HL-60/S4 treated with retinoic acid at 250 ng/mL for 4 days and 3 days (cell line): ENCODE measurements around the gene WIZ.

Experiments used
- in situ Hi-C: fragments of 300-500 bp; cut with MboI; formaldehyde crosslinking; loops from 2 replicates; pipeline ENCODE4 v1.7.0; 2022; ENCODE audit warnings: low sequenced_read_pairs

WIZ gene

DNA sequence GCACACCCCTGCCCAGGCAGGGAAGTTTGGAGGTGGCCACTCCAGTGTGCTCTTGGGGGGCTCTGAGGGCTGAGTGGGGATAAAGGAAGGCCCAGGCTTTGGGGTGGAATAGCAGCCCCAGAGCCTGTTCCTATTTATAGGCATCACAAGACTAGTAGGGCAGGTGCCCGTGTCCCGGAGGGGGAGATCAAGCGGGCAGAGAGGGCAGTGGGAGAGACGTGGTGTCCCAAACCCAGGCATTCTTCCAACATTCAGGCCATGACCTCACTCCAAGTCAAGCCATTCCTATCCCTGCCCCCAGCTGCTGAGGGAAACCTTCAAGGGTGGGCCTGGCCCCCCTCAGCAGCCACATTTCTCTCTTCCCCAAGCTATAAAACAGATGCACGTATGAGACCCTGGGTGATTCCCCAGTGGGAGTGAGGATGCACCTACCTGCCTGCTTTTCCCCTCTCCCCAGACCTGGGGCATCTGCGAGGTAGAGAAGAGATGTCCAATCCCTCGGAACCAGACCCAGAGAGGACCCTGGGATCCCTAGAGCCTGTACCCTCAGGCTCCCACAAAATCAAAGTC lies 3.9 kb downstream of the WIZ start:
- in situ Hi-C loops, result no loop called here

DNA sequence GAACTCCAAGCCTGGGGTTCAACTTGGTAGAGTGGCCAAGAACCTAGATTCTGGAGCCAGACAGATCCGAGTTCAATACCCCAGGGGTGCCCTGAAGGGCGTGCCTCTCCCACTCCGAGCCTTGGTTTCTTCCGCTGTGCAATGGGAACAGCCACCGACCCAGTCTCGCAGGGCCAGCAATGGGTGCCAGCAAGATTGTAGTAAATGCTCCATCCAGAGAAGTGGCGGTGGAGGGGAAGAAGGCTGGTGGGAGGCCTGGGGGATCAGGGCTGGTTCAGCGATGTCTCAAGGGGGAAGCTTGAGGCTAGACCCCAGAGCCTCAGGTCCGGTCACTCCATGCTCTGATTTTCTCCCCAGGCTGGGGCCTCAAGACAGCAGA lies 4.5 kb downstream of the WIZ start:
- in situ Hi-C loops, result no loop called here

DNA sequence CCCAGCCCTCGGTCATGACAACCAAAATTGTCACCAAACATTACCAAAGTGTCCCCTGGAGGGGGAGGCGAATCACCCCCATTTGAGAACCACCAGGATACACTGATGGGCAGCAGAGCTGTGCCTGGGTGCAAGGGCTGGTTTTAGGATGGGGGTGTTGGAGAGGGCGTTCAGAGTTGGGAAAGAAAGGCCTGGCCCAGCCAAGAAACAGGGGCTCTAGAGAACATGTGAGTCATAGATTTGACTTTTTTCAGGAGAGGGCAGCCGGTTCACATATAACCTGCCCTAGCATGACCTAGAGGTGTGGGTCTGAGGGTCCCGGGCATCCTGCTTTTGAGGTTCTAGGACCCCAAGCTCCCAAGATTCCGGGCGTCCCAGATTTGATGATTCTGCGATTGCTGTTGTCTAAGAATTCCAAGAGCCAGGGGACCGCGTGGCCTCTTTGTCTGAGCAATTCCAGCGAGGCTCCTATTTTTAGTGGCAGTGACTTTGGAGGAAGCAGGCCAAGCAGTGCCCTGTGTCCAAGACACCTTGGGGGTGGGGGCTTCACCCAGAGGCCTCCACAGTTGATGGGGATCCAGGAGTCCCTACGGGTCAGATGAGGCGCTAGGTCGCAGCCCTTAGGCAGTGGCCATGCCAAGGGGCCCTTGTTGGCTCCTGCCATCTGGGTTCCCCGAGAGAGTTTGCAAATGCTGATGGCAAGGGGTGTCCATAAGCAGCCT lies 5.1 kb downstream of the WIZ start:
- in situ Hi-C loops, result no loop called here

DNA sequence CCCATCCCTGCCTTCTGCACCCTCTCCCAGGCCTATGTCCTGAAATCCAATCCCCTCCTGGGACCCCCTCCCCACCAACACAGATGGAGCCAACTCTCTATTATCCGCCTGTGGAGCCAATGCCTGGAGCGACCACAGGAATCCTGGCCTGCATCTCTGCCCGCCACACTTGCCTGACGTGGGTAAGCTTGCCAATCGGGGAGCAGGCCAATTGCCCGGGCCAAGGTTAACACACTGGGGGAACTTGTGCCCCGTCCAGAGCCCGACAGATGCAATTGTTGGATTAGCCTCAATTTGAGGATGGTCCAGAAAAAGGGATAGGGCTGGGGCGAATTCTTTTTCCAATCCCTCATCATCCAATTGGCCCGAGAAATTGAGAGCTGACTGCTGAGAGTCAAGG lies 5.9 kb downstream of the WIZ start:
- in situ Hi-C loops, result no loop called here

DNA sequence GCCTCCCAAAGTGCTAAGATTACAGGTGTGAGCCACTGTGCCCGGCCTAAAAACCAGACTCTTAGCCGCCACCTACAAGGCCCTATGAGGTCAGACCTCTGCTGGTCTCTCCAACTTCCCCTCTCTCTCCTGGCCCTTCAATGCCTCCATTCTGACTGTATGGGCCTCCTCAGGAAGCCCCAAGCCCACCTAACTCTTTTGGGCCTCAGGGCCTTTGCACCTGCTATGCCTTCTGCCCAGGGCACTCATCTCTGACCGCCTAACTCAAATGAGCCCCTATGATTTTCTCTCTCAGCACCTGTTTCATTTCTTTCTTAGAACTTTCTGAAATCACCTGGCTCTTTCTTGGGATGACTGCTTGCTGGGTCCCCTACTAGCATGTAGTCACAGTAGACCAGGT lies 6.4 kb downstream of the WIZ start:
- in situ Hi-C loops, result no loop called here

DNA sequence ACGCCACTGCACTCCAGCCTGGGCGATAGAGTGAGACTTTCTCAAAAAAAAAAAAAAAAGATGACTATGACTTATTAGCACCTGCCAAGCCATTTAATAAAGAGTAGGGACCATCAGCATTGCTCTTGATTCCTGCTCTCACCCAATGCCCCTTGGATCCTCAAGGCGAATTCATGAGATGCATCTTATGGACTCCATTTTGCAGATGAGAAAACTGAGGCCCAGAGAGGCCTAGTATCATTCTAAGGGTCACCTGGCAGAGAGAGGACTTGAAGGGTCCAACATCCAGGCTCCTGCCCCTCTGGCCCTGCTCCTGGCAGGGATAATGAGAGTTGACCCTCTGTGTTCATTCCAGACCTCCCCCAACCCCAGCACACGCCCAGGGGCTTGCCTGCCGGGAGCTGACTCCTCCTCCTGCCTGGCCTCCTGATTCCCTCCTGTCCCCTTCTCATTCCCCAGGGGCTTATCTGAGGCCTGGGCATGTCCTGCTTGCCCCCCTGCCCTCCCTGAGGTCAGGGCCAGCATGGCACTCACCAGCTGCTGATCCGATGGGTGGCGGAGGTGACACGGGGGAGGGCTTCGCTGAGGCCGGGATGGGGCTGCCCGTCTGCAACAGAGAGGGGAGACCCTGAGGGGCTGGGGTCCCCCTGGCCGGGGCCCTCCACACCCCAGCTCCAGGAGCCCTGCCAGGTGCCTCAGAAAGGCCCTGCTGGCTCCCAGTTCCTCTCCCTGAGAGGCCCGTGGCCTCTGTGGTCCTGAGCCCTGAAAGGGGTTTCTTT lies 7.4 kb downstream of the WIZ start:
- in situ Hi-C loops, result no loop called here

DNA sequence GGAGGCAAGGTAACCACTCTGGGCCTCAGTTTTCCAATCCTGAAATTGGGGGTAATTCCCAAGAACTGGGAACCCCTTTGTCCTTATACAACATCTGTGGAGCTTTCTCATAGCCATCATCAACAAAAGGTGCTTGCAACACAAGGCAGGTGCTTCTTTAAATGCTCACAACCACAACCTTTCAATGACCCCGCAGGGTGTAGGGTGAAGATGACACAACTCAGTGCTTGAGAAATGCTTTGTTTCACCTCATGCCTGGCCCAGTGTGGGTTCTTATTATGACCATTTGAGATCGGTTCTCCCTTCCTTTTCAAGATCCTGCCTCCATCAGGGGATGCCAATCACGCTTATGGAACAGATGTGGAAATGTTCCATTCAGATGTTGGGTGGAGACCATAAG lies 8.4 kb downstream of the WIZ start:
- in situ Hi-C loops, result no loop called here

DNA sequence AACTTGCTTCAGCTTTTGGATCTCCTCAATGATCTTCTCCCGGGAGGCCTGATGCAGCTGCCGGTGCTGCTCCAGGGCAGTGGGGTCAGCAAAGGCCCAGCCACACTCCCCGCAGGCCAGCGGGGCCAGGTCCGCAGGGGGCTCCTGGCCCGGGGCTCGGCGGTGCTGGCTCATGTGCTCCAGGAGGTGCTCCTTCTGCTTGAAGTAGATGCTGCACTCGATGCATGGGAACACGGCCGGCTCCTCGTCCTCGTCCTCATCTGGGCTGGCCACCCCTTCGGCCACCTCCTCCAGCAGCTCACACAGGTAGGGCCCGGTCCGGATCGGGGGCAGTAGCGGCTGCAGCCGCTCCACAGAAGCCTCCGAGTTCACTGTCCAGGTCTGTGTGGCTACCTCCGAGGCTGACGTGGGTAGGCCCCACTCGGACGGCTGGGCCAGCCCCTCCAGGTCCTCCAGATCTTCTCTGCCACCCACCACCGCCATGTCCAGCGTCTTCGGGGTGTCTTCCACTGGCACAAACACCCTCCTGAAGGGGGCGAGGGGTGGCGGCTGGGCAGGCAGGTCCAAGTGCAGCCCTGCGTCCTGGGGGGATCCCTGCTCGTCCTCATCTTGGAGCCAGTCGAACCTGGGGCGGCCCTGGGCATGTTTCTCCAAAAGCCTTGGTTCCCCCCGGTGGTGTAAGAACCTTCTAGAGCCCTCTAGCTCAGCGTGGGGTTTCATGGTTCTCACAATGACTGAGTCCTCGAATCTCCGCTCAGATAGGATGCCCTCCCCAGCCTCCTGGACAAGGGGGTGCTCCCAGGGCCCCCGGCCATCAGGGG lies 9.7 kb downstream of the WIZ start:
- in situ Hi-C loops, result no loop called here

DNA sequence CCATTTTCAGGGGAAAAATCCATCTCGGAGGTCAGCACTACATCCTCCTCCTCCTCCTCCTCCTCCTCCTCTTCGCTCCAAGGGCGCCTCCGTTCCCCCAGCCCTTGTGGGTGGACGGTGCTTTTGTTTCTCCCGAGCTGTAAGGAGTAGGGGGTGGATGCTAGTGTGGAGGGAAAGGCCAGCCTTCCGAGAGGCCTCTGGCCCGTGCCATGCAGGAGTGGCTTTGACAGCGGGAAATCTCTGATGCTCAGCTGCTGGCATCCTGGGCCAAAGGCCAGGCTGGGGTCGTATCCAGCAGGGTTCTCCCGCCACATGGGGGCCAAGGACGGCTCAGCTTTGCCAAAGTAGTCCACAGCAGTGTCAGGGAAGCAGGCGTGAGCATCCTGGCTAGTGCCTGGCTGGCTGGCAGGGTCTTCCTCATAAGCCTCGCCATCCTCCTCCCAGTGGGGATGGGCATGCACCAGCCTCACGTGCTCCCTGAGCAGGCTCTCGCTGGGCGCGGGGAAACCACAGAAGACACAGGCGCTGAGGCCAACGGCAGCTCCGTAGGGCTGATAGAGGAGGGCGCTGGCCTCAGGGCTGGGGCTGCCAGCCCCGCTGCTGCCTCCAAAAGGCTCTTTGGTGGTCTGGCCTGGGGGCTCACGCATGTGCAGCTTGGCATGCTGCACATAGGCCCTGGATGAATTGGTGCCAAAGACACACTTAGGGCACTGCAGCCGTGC lies 10.5 kb downstream of the WIZ start:
- in situ Hi-C loops, result no loop called here

DNA sequence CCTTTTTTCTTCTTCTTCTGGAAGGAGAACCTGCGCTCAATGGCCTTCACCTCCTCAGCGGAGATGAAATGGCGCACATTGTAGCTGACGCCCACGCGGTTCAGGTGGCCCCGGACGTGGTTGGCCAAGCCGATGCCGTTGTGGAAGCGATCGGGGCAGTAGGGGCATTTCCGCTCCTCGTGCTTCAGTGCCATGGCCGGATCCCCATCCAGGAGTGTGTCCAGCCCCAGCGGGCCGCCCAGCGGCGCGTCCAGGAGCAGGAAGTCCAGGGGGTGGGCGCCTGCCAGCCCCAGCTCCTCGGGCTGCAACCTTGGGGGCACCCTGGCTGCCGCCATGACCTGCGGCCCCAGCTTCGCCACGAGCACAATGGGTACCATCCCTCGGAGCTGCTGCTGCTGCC lies 11.2 kb downstream of the WIZ start:
- in situ Hi-C loops, result no loop called here

DNA sequence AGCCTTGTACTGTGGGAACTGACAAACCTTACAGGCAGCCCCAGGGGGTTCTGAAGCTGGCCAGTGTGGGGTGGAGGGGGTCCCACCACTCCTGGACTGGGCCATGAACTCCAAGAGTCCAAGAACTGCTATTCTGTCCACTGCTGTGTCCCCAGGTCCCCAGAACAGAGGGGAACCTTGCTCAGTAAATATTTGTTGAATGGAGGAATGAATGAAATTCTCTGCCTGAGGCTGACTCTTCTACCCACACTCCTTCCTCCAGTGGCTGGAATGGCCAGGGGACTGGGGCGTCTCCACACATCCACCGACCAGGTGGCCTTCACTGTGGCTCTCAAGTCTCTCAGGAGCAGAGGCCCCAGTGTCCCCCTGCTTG lies 11.6 kb downstream of the WIZ start:
- in situ Hi-C loops, result no loop called here

DNA sequence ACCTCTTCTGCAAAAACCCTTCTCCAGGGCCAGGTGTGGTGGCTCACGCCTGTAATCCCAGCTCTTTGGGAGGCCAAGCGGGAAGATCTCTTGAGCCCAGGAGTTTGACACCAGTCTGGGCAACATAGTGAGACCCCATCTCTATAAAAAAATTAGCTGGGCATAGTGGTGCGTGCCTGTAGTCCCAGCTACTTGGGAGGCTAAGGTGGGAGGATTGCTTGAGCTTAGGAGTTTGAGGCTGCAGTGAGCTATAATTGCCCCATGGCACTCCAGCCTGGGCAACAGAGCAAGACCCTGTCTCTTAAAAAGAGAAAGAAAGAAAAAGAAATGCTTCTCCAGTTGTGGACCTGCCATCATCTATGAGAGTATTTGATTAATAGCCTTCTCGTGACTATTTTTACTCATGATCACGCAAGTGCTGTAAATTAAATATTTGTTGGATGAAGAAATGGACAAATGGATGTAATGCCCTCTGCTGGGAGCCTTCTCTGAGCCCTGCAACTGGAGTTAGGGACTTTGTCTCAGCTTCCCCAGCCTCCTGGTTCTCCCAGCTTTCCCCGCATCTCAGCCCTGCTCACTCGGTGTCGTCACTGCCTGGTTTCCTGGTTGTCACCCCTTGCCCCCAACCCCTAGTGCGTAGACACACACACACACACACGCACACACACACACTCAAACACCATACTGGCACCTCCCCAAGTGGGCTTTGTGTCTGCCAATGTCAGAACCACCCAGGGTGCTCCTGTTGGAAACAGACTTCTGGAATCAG lies 12.2 kb downstream of the WIZ start:
- in situ Hi-C loops, result no loop called here

DNA sequence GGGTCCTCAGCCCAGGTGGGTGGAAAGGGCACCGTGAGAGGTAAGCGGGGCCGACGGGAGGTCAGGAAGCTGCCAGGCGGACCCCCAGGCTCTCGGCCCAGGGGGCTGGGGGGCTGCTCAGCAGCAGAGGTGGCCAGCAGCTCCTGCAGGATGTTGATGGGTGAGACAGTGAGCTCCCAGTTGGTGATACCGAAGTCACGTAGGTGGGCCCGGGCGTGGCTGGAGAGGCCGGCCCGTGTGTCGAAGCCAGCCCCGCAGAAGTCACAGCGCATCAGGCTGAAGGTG lies 13.0 kb downstream of the WIZ start:
- in situ Hi-C loops, result no loop called here

DNA sequence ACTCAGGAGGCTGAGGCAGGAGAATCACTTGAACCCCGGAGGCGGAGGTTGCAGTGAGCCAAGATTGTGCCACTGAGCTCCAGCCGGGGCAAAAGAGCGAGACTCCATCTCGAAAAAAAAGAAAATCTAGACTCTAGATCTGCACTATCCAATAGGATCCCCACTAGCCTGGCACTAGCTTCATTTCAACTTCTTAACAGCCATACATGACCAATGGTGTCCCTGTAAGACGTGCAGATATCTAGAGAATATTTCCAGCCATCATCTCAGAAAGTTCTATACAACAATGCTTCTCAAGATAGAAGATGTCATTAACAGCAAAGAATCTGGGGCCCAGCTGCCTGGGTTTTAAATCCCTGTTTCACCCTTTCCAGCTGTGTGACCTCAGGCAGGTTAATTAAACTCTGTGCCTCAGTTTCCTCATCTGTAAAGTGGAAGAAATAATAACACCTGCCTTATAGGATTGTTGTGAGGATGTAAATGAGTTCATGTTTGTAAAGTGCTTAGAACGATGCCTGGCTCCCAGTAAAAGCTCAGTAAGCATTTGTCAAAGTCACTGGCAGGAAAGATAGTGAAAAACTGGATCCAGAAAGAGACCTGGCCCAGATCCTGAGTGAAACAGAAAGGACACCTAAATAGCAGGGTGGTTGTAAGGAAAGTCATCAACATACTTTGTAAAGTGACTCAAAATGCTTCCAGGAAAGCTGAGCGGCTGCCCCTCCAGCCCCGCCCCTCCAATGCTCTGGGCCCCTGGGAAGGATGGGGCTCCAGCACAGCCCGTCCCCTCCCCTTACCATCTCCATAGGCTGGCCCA lies 13.5 kb downstream of the WIZ start:
- in situ Hi-C loops, result no loop called here

DNA sequence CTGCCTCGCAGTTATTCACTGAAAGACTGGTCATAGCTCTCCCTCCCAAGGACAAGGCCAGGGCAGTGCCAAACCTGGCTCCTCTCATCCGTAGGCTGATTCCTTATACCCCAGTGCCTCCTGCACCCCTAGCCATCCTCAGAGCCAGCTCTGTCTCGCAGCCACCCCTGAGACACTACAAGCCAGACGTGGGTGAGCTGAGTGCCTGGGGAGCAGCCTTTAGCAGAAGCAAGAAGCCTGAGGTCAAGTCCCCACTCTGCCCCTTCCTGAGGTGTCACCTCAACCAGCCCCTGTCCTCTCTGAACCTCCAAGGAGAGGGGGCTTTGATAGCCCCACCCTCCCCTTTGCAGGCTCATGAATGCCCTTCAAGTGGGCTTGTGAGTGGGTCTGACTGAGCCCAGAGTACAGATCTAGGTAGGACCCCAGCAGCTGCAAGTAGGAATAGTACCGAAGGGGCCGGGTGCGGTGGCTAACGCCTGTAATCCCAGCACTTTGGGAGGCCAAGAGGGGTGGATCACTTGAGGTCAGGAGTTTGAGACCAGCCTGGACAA lies 16.2 kb downstream of the WIZ start:
- in situ Hi-C loops, result no loop called here

DNA sequence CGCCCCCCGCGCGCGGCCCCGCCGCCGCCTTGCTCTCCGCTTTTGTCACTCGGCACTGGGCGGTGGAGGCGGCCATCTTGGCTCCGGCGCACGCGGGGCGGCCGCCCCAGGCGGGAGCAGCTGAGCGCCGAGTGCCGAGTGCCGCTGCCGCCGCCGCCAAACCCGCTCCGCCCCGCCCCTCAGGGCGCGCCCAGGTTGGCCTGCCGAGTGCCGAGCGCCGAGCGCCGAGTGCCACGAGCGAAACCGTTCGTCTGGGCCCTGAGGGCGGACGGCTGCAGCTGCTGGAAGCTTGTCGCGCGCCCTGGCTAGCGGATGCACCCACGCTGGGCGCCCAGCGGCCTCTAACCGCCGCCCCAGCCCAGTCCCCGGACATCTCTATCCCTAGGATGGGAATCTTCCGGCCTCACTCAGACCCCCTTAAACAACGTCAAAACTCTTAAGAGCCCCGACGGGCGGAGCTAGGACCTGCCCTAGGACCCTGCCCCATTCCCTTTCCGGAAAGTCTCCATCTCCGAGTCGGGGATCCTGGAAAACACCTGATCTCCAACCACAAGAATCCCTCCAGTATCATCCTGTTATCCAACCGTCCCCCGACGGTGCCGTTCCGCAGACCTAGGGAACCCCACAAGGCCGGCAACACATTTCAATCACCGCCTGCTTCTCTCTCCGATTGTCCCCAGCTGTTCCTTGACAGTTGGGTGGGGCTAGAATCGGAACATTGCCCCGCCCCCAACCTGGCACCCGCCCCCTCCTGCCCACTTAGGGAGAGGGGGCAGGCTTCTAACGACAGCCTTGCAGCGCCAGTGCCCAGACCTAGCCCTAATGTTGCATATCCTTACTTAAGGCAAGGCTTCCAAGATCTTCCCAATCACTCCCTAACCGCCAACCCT lies 16.9 kb downstream of the WIZ start:
- in situ Hi-C loops, result no loop called here

DNA sequence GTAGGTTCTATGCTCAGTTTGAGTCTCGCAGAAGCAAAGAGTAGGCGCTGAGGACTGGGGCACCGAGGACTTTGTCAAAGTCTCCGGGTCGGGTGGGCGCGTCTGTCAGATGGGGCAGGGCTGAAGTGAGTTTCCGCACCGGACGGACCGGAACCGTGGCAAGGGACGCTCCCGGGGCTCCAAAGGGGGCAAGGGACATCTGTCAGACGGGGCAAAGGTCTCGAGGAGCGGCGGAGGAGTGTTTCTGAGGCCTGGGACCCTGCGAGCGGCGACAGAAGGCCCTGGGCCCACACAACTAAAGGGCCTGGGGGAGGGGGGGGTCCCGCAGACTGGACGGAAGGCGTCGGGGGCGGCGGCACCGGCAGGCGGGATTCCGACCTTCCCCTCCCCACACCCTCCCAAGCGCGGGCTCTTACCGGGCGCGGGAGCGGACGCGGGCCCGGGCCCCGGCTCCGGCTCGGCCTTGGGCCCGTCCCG lies 17.7 kb downstream of the WIZ start:
- in situ Hi-C loops, result no loop called here

DNA sequence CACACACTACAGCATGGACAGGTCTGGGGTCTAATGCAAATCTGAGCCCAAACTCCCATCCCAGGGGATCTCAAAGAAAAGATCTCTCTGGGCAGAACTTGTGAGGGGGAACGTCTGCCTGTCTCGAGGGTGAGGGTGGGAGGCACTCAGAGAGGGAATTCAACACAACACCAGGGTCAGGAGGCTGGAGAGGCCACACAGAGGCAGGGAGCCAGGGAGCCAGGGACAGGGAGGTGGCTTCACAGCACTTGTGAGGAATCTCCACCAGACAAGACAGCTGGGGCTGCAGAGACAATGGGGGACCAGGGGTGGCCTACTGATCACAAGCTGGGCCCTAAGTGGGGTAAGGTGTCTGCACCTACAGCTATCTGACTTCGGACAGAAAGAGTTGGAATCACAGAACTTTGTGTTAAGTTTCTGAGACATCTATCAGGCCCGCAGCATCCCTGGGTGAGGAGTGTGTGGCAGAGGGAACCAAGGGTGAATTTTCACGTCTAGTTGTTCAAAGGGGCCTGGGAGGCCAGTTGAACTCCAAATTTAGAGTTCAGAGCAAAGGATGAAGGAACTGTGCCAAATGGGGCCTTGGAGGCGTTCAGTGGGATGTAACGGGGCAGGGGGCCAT lies 18.2 kb downstream of the WIZ start:
- in situ Hi-C loops, result no loop called here
